Activated CD4-positive, alpha-beta memory T cell treated with anti-CD3 and anti-CD28 coated beads, Interleukin-2, amount 10 ng/mL, durations not matched to agents 7 days and 5 days (primary cell): ENCODE results near the gene HACD2. TPM values are rescaled to one million over a fixed set of nuclear protein-coding genes. Genes with fewer than 3 reads are reported as not detected.

Source experiments
- CTCF ChIA-PET: fragments of 350-600 bp; sonication (Branson Sonifier 250); formaldehyde crosslinking; loops from one replicate; lab custom pipeline; 2021; ENCODE audit warnings: antibody characterized with exemption, inconsistent platforms; lab: Charles Lee
- POLR2A ChIA-PET: fragments of 350-600 bp; sonication (Branson Sonifier 250); formaldehyde crosslinking; loops from one replicate; lab custom pipeline; 2021; ENCODE audit warnings: antibody characterized with exemption; lab: Charles Lee
- DNase-seq: peaks from one replicate; pipeline ENCODE4 v3.0.0-alpha.2; 2020
- H3K27ac Mint-ChIP-seq: one replicate; pipeline ENCODE4 v1.8.0; 2021; ENCODE audit warnings: mild to moderate bottlenecking, mixed read lengths
- H3K27me3 Mint-ChIP-seq: one replicate; pipeline ENCODE4 v1.8.0; 2021; ENCODE audit warnings: mixed read lengths
- H3K36me3 Mint-ChIP-seq: one replicate; pipeline ENCODE4 v1.8.0; 2021; ENCODE audit warnings: low read depth, mixed read lengths
- H3K4me1 Mint-ChIP-seq: one replicate; pipeline ENCODE4 v1.8.0; 2021; ENCODE audit warnings: mixed read lengths
- H3K4me3 Mint-ChIP-seq: one replicate; pipeline ENCODE4 v1.8.0; 2021; ENCODE audit warnings: mild to moderate bottlenecking, mixed read lengths
- H3K9me3 Mint-ChIP-seq: one replicate; pipeline ENCODE4 v1.8.0; 2021; ENCODE audit warnings: mixed read lengths
- total RNA-seq, 2 experiments: library from RNA; stranded (reverse); gene quantifications; one replicate each; pipeline ENCODE4 v1.2.3, GENCODE V29; 2021

Gene HACD2
- total RNA-seq, 2 experiments from 2014 or later = 21.0 to 23.2 TPM

DNA sequence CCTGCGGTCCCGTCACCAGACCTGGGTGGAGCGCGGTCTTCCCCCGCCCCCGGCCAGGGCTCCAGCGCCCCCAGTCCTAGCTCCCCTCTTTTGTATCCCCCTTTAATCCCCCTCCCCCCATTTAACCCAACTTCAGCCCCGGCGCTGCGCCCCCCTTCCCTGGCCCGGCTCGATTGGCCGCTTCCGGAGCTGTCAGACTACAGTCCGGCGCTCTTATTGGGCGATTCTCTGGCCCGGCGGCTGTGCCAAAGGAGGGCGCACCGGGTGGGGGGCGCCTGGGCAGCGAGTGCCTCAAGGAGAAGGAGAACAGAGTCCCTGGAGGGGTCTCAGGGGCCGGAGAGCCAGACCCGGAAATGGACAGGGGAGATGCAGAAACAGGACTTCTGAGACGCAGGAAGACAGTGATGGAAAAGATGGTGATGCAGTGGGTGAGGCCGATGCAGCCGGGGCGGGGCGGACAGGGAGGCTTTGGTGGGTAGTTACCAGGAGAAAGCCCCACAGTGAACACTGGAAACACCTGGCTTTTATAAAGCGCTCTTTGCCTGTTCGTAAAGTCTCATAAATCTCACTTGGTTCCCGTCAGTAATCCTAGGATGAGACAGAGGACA, 134.8 kb downstream of the HACD2 start:
- Mint-ChIP-seq H3K27me3 (peaks cover 51% of the 10 kb centered on the region), H3K9me3 (no peaks in the 10 kb centered on the region), H3K4me1 (peaks cover 9% of the 10 kb centered on the region), H3K4me3 (no peak overlapping the region), H3K36me3 (no peaks in the 10 kb centered on the region), H3K27ac (no peak overlapping the region)
- POLR2A ChIA-PET = no interaction called here
- CTCF ChIA-PET = interaction anchor here (0.6 kb wide), 1 partner anchor 627 kb away, joined by 4 read pairs; no protein-coding TSS in a partner anchor
- DNase-seq = no peak

GRCh38 chr3:123449102-123449996, 135.5 kb downstream of the HACD2 start:
- CTCF ChIA-PET = interaction anchor here (1.0 to 4.6 kb wide), 4 partner anchors 102 to 119 kb away, joined by 3 to 27 read pairs (median 3); no protein-coding TSS in a partner anchor
- DNase-seq = no peak
- Mint-ChIP-seq H3K36me3 (no peaks in the 10 kb centered on the region), H3K27me3 (peaks cover 53% of the 10 kb centered on the region), H3K4me3 (no peak overlapping the region), H3K9me3 (no peaks in the 10 kb centered on the region), H3K4me1 (peaks cover 9% of the 10 kb centered on the region), H3K27ac (no peak overlapping the region)
- POLR2A ChIA-PET = no interaction called here

- no peak within 1 kb of the TSS for H3K27ac Mint-ChIP-seq
- no peak for DNase-seq
- H3K36me3 Mint-ChIP-seq = no peaks in the 10 kb centered on the region
- peaks cover 9% of the 10 kb centered on the region for H3K4me1 Mint-ChIP-seq
- ChIA-PET CTCF (interaction anchor here (1.0 to 4.6 kb wide), 4 partner anchors 103 to 119 kb away, joined by 3 to 27 read pairs (median 3); no protein-coding TSS in a partner anchor), POLR2A (no interaction called here)
- no peaks in the 10 kb centered on the region for H3K9me3 Mint-ChIP-seq
- peak within 1 kb of the TSS; percentile 24 for H3K4me3 Mint-ChIP-seq
- peaks cover 56% of the 10 kb centered on the region for H3K27me3 Mint-ChIP-seq
These were observed 136.2 kb downstream of the HACD2 start, which contains the start of gene ADCY5 for GRCh38 chr3:123448536-123449101. ADCY5 (minus strand) TSS chr3:123449090; CDS start chr3:123448545, 545 bp downstream.

GRCh38 chr3:123447749-123448517, 136.9 kb downstream of the HACD2 start:
- peak; percentile 44 for DNase-seq
- POLR2A ChIA-PET = no interaction called here
- Mint-ChIP-seq H3K27ac (no peak overlapping the region), H3K36me3 (no peaks in the 10 kb centered on the region), H3K4me3 (no peak overlapping the region), H3K27me3 (peaks cover 58% of the 10 kb centered on the region), H3K9me3 (no peaks in the 10 kb centered on the region), H3K4me1 (peaks cover 9% of the 10 kb centered on the region)
- CTCF ChIA-PET = interaction anchor here (1.0 to 4.6 kb wide), 4 partner anchors 104 to 118 kb away, joined by 3 to 27 read pairs (median 3); no protein-coding TSS in a partner anchor

GRCh38 chr3:123447416-123447748, 137.5 kb downstream of the HACD2 start:
- no peaks in the 10 kb centered on the region for H3K9me3 Mint-ChIP-seq
- H3K27ac Mint-ChIP-seq = no peak overlapping the region
- H3K4me3 Mint-ChIP-seq = no peak overlapping the region
- POLR2A ChIA-PET = no interaction called here
- CTCF ChIA-PET = interaction anchor here (1.5 to 4.6 kb wide), 2 partner anchors 12 to 113 kb away, joined by 3 to 27 read pairs; no protein-coding TSS in a partner anchor
- no peak for DNase-seq
- peaks cover 9% of the 10 kb centered on the region for H3K4me1 Mint-ChIP-seq
- H3K36me3 Mint-ChIP-seq = no peaks in the 10 kb centered on the region
- peaks cover 58% of the 10 kb centered on the region for H3K27me3 Mint-ChIP-seq

- no peaks in the 10 kb centered on the region for H3K9me3 Mint-ChIP-seq
- ChIA-PET CTCF (interaction anchor here (1.5 to 4.6 kb wide), 2 partner anchors 11 to 113 kb away, joined by 3 to 27 read pairs; no protein-coding TSS in a partner anchor), POLR2A (no interaction called here)
- peaks cover 56% of the 10 kb centered on the region for H3K27me3 Mint-ChIP-seq
- H3K4me1 Mint-ChIP-seq = peaks cover 9% of the 10 kb centered on the region
- no peaks in the 10 kb centered on the region for H3K36me3 Mint-ChIP-seq
- peak overlapping the region; percentile 16 for H3K4me3 Mint-ChIP-seq
- DNase-seq = no peak
- no peak overlapping the region for H3K27ac Mint-ChIP-seq
These were observed 138.2 kb downstream of the HACD2 start for GRCh38 chr3:123446610-123447109.

DNA sequence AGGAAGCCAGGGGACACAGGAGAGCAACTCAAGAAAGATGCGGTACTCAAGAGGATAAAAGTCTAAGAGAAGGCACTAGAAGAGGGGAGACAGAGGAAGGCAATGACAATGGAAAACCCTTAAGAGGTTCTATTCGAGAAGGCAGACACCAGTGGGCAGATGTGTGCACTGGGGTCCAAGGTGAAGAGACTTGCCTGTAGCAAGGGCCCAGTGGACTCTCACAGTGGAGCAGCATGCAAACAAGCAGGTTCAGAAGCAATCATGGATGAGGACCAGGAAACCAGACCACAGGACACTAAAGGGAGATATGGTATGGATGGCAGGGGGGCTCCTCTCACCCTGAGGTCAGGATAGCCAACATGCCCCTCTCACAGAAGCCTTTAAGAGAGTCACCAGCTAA, 138.6 kb downstream of the HACD2 start:
- ChIA-PET POLR2A (no interaction called here), CTCF (interaction anchor here (1.5 to 4.6 kb wide), 2 partner anchors 11 to 114 kb away, joined by 3 to 27 read pairs; no protein-coding TSS in a partner anchor)
- H3K27me3 Mint-ChIP-seq = peaks cover 52% of the 10 kb centered on the region
- no peak overlapping the region for H3K4me3 Mint-ChIP-seq
- peaks cover 9% of the 10 kb centered on the region for H3K4me1 Mint-ChIP-seq
- H3K36me3 Mint-ChIP-seq = no peaks in the 10 kb centered on the region
- H3K27ac Mint-ChIP-seq = no peak overlapping the region
- DNase-seq = no peak
- no peaks in the 10 kb centered on the region for H3K9me3 Mint-ChIP-seq

DNA sequence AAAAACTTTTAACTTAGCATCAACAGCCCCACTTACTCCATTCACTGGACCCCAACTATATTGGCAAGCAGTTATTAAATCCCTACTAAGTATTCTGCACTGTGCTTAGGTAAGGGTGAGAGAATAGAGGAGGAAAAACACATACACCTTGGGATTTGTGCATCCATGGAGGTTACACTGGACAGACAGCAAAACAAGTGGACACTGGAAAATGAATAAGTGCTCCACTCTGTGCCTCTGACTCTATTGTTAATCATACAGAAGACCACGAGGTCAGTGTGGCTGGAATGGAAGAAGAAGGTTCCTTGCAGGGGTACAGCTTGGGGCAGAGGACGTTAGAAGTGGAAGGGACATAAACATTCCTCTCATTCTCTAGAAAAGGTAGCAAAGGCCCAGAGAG, 139.2 kb downstream of the HACD2 start:
- POLR2A ChIA-PET = interaction anchor here (1.0 kb wide), 1 partner anchor 138 kb away, joined by 3 read pairs; no protein-coding TSS in a partner anchor
- H3K4me1 Mint-ChIP-seq = peaks cover 9% of the 10 kb centered on the region
- no peak overlapping the region for H3K4me3 Mint-ChIP-seq
- no peaks in the 10 kb centered on the region for H3K36me3 Mint-ChIP-seq
- DNase-seq = no peak
- no peaks in the 10 kb centered on the region for H3K9me3 Mint-ChIP-seq
- H3K27me3 Mint-ChIP-seq = peaks cover 48% of the 10 kb centered on the region
- no peak overlapping the region for H3K27ac Mint-ChIP-seq
- CTCF ChIA-PET = interaction anchor here (4.6 kb wide), 1 partner anchor 114 kb away, joined by 27 read pairs; no protein-coding TSS in a partner anchor

DNA sequence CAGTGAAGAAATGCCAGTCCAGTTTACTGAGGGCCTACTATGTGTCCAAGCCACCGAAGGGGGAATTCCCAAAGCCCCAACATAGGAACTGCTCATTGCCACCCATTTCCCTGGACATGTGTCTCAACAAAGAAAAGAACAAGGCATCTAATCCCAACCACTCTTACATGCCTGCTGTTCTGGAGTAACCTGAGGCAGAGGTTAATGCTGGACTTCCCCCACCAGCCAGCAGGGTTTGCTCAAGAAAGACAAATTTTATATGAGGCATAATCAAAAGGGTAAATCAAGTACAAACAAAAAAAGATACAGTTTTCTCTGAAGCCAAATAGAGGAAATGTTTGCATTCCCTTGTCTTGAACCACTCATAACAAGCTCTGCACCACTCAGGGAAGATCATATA, 140.1 kb downstream of the HACD2 start:
- DNase-seq = no peak
- Mint-ChIP-seq H3K27ac (no peak overlapping the region), H3K9me3 (no peaks in the 10 kb centered on the region), H3K27me3 (peaks cover 40% of the 10 kb centered on the region), H3K36me3 (no peaks in the 10 kb centered on the region), H3K4me1 (peaks cover 4% of the 10 kb centered on the region), H3K4me3 (no peak overlapping the region)
- ChIA-PET POLR2A (no interaction called here), CTCF (interaction anchor here (4.6 kb wide), 1 partner anchor 115 kb away, joined by 27 read pairs; no protein-coding TSS in a partner anchor)

DNA sequence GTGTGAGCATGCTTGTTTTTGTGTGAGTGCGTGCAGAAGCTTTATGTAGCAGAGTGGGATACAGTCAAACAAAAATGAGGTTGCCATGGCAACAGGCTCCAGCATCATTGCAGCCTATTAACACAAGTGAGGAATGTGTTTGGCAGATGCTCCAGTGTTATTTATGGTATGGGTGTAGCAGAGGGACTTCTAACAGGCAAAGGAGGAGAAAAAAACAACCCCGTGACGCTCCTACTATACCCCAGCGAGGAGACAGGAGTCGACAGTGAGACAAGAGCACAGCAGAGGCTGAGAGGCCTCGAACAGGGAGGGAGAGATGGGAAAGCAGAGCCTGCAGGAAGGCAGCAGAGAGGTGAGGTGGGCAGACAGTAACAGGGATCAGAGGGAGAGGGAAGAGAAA, 140.8 kb downstream of the HACD2 start:
- H3K36me3 Mint-ChIP-seq = no peaks in the 10 kb centered on the region
- ChIA-PET POLR2A (no interaction called here), CTCF (no interaction called here)
- H3K4me3 Mint-ChIP-seq = no peak overlapping the region
- no peak for DNase-seq
- H3K27ac Mint-ChIP-seq = no peak overlapping the region
- peaks cover 4% of the 10 kb centered on the region for H3K4me1 Mint-ChIP-seq
- H3K27me3 Mint-ChIP-seq = peaks cover 40% of the 10 kb centered on the region
- no peaks in the 10 kb centered on the region for H3K9me3 Mint-ChIP-seq

DNA sequence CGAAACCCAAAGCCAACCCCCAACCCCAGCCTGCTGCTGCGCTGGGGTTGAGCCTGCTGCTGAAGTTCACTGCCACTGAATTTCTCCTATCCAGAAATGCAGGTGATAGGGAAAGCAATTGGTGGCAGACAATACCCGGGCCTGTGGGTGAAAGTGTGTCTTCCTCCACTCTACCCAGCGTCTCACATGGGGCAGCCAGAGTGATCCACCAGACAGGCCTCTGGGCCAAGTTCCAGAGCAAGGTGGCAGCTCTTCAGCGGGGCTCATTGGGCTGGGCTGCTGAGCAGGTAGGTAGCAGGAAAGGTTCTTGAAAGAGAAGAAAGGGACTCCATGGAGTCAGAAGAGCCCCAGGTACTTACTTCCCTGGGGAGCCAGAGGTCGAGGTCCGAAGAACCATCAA, 141.9 kb downstream of the HACD2 start:
- H3K4me1 Mint-ChIP-seq = peaks cover 3% of the 10 kb centered on the region
- peaks cover 42% of the 10 kb centered on the region for H3K27me3 Mint-ChIP-seq
- POLR2A ChIA-PET = no interaction called here
- H3K9me3 Mint-ChIP-seq = no peaks in the 10 kb centered on the region
- H3K36me3 Mint-ChIP-seq = no peaks in the 10 kb centered on the region
- CTCF ChIA-PET = no interaction called here
- H3K27ac Mint-ChIP-seq = no peak overlapping the region
- no peak overlapping the region for H3K4me3 Mint-ChIP-seq
- no peak for DNase-seq

- Mint-ChIP-seq H3K27me3 (peaks cover 44% of the 10 kb centered on the region), H3K9me3 (no peaks in the 10 kb centered on the region), H3K27ac (no peak overlapping the region), H3K4me1 (peaks cover 3% of the 10 kb centered on the region), H3K4me3 (no peak overlapping the region), H3K36me3 (no peaks in the 10 kb centered on the region)
- CTCF ChIA-PET = no interaction called here
- DNase-seq = no peak
- POLR2A ChIA-PET = no interaction called here
These were observed 142.7 kb downstream of the HACD2 start for GRCh38 chr3:123442125-123442524.
